ENCODE measurements around the gene PTPRG. TPM values are rescaled to one million over a fixed set of nuclear protein-coding genes. Genes with fewer than 3 reads are reported as not detected.

PTPRG gene
- total RNA-seq, 1 experiment from 2014 or later = 32.1 TPM

DNA sequence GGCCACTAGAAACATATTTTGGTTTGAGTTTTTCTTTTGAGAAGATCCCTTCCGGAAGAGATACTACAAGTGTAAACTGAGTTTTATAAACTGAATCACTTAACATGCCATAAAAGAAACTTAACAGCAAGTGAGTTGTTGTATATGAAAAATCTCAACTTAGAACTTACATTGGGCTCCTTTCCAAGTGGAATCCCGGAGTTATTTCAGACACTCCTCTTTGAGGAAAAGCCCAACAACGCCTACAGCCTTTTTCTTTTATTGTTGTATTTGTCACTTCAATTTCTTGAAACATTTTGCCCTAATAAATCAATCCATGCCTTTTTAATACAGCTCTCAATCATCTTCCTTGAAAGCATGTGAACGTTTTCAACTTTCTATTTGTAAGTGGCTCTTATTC lies 674.6 kb downstream of the PTPRG start (continued):
- TF ChIP-seq, protein P1, sequence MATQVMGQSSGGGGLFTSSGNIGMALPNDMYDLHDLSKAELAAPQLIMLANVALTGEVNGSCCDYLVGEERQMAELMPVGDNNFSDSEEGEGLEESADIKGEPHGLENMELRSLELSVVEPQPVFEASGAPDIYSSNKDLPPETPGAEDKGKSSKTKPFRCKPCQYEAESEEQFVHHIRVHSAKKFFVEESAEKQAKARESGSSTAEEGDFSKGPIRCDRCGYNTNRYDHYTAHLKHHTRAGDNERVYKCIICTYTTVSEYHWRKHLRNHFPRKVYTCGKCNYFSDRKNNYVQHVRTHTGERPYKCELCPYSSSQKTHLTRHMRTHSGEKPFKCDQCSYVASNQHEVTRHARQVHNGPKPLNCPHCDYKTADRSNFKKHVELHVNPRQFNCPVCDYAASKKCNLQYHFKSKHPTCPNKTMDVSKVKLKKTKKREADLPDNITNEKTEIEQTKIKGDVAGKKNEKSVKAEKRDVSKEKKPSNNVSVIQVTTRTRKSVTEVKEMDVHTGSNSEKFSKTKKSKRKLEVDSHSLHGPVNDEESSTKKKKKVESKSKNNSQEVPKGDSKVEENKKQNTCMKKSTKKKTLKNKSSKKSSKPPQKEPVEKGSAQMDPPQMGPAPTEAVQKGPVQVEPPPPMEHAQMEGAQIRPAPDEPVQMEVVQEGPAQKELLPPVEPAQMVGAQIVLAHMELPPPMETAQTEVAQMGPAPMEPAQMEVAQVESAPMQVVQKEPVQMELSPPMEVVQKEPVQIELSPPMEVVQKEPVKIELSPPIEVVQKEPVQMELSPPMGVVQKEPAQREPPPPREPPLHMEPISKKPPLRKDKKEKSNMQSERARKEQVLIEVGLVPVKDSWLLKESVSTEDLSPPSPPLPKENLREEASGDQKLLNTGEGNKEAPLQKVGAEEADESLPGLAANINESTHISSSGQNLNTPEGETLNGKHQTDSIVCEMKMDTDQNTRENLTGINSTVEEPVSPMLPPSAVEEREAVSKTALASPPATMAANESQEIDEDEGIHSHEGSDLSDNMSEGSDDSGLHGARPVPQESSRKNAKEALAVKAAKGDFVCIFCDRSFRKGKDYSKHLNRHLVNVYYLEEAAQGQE (IDR thresholded peaks at IDR 0.05; ENCODE audit: low read depth) = no peak

DNA sequence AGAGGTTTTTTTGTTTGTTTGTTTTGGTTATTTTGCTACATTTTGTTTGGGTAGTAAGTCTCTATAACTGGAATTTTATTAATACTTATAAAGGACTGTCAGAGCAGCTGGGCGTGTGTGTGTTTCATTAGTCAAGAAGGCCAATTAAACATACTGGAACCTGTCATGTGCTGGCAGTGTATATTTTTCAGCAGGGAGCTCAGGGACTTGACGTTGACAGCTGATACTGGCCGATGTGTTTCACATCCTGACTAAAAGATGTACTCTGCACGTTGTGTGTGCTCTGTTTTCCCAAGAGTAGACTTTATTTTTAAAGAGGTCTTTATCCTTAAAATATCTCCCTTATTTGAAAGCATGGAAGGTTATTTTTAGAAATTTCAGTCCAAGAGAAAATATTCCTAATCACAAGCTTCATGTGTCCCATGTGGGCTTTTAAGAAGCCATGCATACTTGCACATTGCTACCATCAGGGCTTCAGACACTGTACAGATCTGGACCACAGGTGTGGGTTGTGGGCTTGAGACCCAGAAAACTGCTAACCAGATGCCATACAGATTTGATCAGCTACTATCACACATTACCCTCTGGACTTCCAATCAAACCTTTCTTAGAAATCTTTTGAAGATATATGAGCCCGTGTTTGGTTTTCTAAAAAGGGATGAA lies 676.0 kb downstream of the PTPRG start:
- Histone ChIP-seq H4K20me1 (ENCODE audit: insufficient read depth) (no peaks in the 10 kb centered on the region), H3K4me3 (replicated peaks in 1 of 2; ENCODE audit: low read depth in 1 of 2, low read length in 2 of 2) (no peak overlapping the region), H2AFZ (ENCODE audit: low read depth, low read length, poor library complexity, severe bottlenecking) (no peak overlapping the region), H3K27me3 (ENCODE audit: insufficient read depth, low read length) (no peaks in the 10 kb centered on the region), H3K36me3 (ENCODE audit: control insufficient read depth in 1 of 2, insufficient read depth in 2 of 2, low read length in 2 of 2) (no peaks in the 10 kb centered on the region), H3K79me2 (ENCODE audit: insufficient read depth, low read length) (no peaks in the 10 kb centered on the region), H3K4me2 (ENCODE audit: low read length) (no peak overlapping the region), H3K9me3 (ENCODE audit: control insufficient read depth in 1 of 2, insufficient read depth in 1 of 2, low read depth in 1 of 2, low read length in 2 of 2) (no peaks in the 10 kb centered on the region), H3K4me1 (ENCODE audit: control insufficient read depth in 1 of 2, insufficient read depth in 2 of 2, low read length in 2 of 2) (no peaks in the 10 kb centered on the region), H3K9ac (ENCODE audit: low read length) (no peak overlapping the region), H3K9me2 (ENCODE audit: insufficient read depth) (no peaks in the 10 kb centered on the region), H3K27ac (ENCODE audit: low read depth, low read length) (no peak overlapping the region)
- ATAC-seq = no peak
- TF ChIP-seq, protein P2, sequence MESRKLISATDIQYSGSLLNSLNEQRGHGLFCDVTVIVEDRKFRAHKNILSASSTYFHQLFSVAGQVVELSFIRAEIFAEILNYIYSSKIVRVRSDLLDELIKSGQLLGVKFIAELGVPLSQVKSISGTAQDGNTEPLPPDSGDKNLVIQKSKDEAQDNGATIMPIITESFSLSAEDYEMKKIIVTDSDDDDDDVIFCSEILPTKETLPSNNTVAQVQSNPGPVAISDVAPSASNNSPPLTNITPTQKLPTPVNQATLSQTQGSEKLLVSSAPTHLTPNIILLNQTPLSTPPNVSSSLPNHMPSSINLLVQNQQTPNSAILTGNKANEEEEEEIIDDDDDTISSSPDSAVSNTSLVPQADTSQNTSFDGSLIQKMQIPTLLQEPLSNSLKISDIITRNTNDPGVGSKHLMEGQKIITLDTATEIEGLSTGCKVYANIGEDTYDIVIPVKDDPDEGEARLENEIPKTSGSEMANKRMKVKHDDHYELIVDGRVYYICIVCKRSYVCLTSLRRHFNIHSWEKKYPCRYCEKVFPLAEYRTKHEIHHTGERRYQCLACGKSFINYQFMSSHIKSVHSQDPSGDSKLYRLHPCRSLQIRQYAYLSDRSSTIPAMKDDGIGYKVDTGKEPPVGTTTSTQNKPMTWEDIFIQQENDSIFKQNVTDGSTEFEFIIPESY (IDR thresholded peaks at IDR 0.05; ENCODE audit: extremely low read depth, insufficient replicate concordance, low read length) = no peak
- TF ChIP-seq, protein P3, sequence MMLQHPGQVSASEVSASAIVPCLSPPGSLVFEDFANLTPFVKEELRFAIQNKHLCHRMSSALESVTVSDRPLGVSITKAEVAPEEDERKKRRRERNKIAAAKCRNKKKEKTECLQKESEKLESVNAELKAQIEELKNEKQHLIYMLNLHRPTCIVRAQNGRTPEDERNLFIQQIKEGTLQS (IDR thresholded peaks at IDR 0.05) = no peak
- TF ChIP-seq EZH2phosphoT487 (IDR thresholded peaks at IDR 0.05; ENCODE audit: borderline replicate concordance) = no peak
- no peak for TF ChIP-seq SP1 (IDR thresholded peaks at IDR 0.05; ENCODE audit: low read depth)
- no peak for TF ChIP-seq ELF1 (IDR thresholded peaks at IDR 0.05; ENCODE audit: borderline replicate concordance, low read depth)
- TF ChIP-seq JUND (IDR thresholded peaks at IDR 0.05) = no peak
- TF ChIP-seq ZNF274 (IDR thresholded peaks at IDR 0.05; ENCODE audit: low read depth, low read length) = no peak
- TF ChIP-seq POLR2A (IDR thresholded peaks at IDR 0.05; ENCODE audit: borderline replicate concordance, extremely low read depth, insufficient read depth, insufficient read length) = no peak
- TF ChIP-seq CEBPB (IDR thresholded peaks at IDR 0.05; ENCODE audit: low read depth) = no peak
- TF ChIP-seq, protein P4, sequence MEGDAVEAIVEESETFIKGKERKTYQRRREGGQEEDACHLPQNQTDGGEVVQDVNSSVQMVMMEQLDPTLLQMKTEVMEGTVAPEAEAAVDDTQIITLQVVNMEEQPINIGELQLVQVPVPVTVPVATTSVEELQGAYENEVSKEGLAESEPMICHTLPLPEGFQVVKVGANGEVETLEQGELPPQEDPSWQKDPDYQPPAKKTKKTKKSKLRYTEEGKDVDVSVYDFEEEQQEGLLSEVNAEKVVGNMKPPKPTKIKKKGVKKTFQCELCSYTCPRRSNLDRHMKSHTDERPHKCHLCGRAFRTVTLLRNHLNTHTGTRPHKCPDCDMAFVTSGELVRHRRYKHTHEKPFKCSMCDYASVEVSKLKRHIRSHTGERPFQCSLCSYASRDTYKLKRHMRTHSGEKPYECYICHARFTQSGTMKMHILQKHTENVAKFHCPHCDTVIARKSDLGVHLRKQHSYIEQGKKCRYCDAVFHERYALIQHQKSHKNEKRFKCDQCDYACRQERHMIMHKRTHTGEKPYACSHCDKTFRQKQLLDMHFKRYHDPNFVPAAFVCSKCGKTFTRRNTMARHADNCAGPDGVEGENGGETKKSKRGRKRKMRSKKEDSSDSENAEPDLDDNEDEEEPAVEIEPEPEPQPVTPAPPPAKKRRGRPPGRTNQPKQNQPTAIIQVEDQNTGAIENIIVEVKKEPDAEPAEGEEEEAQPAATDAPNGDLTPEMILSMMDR (IDR thresholded peaks at IDR 0.05 in 2 of 3, conservative IDR thresholded peaks at IDR 0.05 in 1 of 3; ENCODE audit: borderline replicate concordance in 1 of 3, insufficient read depth in 1 of 3, low read depth in 2 of 3, low read length in 2 of 3) = no peak
- no TSS peak for BruUV-seq (replicated peaks)
- DNase-seq (ENCODE audit: low read depth, low spot score) = no peak
- intact Hi-C loops (cut with micrococcal nuclease) = no loop called here
- ChIA-PET CTCF (no interaction called here), RAD21 (ENCODE audit: low non-redundant PET in 1 of 2, low total read pairs in 2 of 2, uncharacterized antibody in 2 of 2, unreplicated experiment in 2 of 2) (no interaction called here), POLR2A (no interaction called here)
